ENCODE results near the gene ANO6.

- no peak for TF ChIP-seq CTCF (IDR thresholded peaks at IDR 0.05)
- TF ChIP-seq POLR2A (IDR thresholded peaks at IDR 0.05): no peak
- no peak for TF ChIP-seq POLR2AphosphoS5 (IDR thresholded peaks at IDR 0.05)
Measured at GRCh38 chr12:45208604-45209487, 7.0 kb upstream of the ANO6 start.
